Esophagus muscularis mucosa (tissue), 4 donors: ENCODE data around the gene TPK1. TPM values are rescaled to one million over a fixed set of nuclear protein-coding genes. Genes with fewer than 3 reads are reported as not detected.

Experiments
- DNase-seq: peaks from one replicate; pipeline ENCODE4 v3.0.0-alpha.2; 2017; ENCODE audit errors: extremely low spot score
- H3K27ac ChIP-seq, 4 donors: fragments of 200-600 bp; sonication (generic); replicated peaks in 1 of 4; 1 replicate in 3 of 4; 2 replicates in 1 of 4; pipeline ENCODE4 v1.5.1; 2016 to 2019; ENCODE audit warnings: mild to moderate bottlenecking in 1 of 4
- H3K27me3 ChIP-seq, 4 donors: fragments of 200-600 bp; sonication (generic); one replicate each; pipeline versions ENCODE4 v1.5.1 to v1.6.0; 2016 to 2019
- H3K36me3 ChIP-seq, 4 donors: fragments of 200-600 bp; sonication (generic); one replicate each; pipeline ENCODE4 v1.5.1; 2016 to 2019
- H3K4me1 ChIP-seq, 4 donors: fragments of 200-600 bp; sonication (generic); one replicate each; pipeline ENCODE4 v1.5.1; 2016 to 2019
- H3K4me3 ChIP-seq, 4 donors: fragments of 200-600 bp; sonication (generic); 1 replicate in 2 of 4; 2 replicates in 2 of 4; pipeline ENCODE4 v1.5.1; 2016 to 2019; ENCODE audit warnings: mild to moderate bottlenecking in 4 of 4, moderate library complexity in 1 of 4
- H3K9me3 ChIP-seq, 4 donors: fragments of 200-600 bp; sonication (generic); 1 replicate in 3 of 4; 2 replicates in 1 of 4; pipeline ENCODE4 v1.5.1; 2016 to 2019
- EP300 ChIP-seq: sonication (generic); formaldehyde crosslinking; IDR thresholded peaks from one replicate; pipeline ENCODE4 v1.6.1; 2017; ENCODE audit warnings: antibody characterized with exemption
- POLR2A ChIP-seq: fragments of 450-650 bp; IDR thresholded peaks from one replicate; pipeline ENCODE4 v1.6.1; 2017; ENCODE audit warnings: antibody characterized with exemption, moderate library complexity, mild to moderate bottlenecking, low read depth
- POLR2AphosphoS5 ChIP-seq, 2 donors: sonication (generic); formaldehyde crosslinking; IDR thresholded peaks; one replicate each; pipeline ENCODE4 v1.6.1; 2017; ENCODE audit warnings: antibody characterized with exemption in 2 of 2
- WGBS: methylation state at CpG from one replicate; pipeline ENCODE4 v1.1.5; 2018; 5-methylcytosine and 5-hydroxymethylcytosine counted together
- intact Hi-C: fragments of 100-400 bp; cut with DNase I; formaldehyde crosslinking; loops from one replicate; pipeline ENCODE4 v1.15.1; 2023
- total RNA-seq, 4 donors: library from RNA; depleted of rRNA; stranded (reverse); fragments of >200 nt; gene quantifications; one replicate each; pipeline versions ENCODE4 v1.1.0 to v1.2.1, GENCODE V29; 2016
- TF ChIP-seq, protein P1 (sequence below), 3 experiments: fragments of 200-600 bp in 2 of 3; fragments of 450-650 bp in 1 of 3; sonication (generic) in 2 of 3; IDR thresholded peaks; one replicate each; pipeline ENCODE4 v1.5.1; 2017 to 2019; ENCODE audit warnings: antibody characterized with exemption in 3 of 3, mild to moderate bottlenecking in 2 of 3, moderate library complexity in 1 of 3

The TPK1 gene
- total RNA-seq, 4 donors from 2014 or later = 2.7 to 4.3 (median 3.4) TPM

DNA sequence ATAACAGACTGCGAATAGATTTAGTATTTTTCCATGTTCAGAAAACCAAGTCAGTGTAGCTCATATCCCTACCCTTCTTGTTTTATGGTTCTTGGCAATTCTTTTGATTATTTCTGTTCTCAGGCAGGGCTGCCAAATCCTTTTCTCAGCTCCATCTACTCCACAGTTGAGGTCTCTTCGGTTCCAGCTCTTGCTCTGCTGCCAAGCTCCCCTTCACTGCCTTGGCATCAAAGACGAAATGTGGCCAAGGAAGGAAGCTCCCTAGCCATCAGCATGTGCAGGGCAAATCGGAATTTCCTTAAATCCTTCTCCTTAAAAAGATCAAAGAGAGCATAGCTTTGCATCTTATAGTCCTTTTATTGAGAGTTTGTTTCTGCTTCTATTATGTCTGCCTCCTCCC is 315.9 kb downstream of the TPK1 start:
- Histone ChIP-seq H3K4me1 (peaks cover 0 to 13% (median 10%) of the 10 kb centered on the region in 4 donors), H3K9me3 (no peaks in the 10 kb centered on the region), H3K36me3 (no peaks in the 10 kb centered on the region), H3K27ac (no peak overlapping the region), H3K27me3 (no peaks in the 10 kb centered on the region), H3K4me3 (no peak overlapping the region)
- intact Hi-C loops = no loop called here
- TF ChIP-seq POLR2AphosphoS5 (IDR thresholded peaks at IDR 0.05) = no peak
- 58% methylated on average over 4 of the region's 4 CpGs for WGBS
- no peak for DNase-seq

DNA sequence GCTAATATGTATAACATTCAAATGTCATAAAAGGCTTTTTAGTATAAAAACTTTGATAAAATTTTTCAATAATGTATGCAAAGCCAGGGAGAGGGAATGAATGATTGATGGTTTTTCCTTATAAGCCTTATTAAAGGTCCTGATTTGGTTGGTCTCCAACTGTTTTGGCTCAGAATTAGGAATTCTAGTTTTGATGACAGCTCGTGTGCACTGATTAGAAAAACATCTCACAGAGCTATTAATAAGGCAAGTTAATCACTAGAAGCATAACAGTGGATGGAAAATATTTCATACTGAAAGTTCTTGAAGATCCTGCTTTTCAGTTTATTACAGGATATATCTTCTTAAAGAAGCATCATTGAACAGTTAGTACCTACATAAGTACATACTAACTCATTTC is 317.5 kb downstream of the TPK1 start:
- intact Hi-C loops = no loop called here
- DNase-seq = no peak
- H3K36me3 ChIP-seq = no peaks in the 10 kb centered on the region
- H3K27ac ChIP-seq = no peak overlapping the region
- no peak overlapping the region for H3K4me3 ChIP-seq
- H3K9me3 ChIP-seq = no peaks in the 10 kb centered on the region
- H3K4me1 ChIP-seq = peaks cover 0 to 13% (median 10%) of the 10 kb centered on the region in 4 donors
- TF ChIP-seq, protein P1, sequence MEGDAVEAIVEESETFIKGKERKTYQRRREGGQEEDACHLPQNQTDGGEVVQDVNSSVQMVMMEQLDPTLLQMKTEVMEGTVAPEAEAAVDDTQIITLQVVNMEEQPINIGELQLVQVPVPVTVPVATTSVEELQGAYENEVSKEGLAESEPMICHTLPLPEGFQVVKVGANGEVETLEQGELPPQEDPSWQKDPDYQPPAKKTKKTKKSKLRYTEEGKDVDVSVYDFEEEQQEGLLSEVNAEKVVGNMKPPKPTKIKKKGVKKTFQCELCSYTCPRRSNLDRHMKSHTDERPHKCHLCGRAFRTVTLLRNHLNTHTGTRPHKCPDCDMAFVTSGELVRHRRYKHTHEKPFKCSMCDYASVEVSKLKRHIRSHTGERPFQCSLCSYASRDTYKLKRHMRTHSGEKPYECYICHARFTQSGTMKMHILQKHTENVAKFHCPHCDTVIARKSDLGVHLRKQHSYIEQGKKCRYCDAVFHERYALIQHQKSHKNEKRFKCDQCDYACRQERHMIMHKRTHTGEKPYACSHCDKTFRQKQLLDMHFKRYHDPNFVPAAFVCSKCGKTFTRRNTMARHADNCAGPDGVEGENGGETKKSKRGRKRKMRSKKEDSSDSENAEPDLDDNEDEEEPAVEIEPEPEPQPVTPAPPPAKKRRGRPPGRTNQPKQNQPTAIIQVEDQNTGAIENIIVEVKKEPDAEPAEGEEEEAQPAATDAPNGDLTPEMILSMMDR (IDR thresholded peaks at IDR 0.05) = no peak
- TF ChIP-seq POLR2A = no peak
- TF ChIP-seq EP300 = no peak
- no peak for TF ChIP-seq POLR2AphosphoS5 (IDR thresholded peaks at IDR 0.05)
- 20% methylated on average over 1 of the region's 1 CpG for WGBS
- no peaks in the 10 kb centered on the region for H3K27me3 ChIP-seq

DNA sequence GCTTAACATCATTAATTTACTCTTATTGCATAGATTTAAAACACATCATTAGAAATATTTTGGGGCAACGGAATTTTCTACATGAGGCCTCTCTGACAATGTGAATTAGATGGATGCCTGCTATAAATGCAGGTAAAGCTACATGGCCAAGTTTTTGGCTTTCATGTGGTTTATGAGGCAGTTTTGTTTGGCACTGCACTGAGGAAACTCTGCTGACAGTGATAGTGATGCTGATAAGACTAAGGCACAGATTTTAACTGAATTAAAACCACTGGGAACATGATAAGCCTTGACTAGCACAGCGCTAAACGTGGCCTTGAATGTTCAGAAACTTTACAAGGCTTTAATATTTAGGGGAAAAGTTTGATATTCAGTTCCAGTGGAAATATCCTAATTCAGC is 318.1 kb downstream of the TPK1 start:
- Histone ChIP-seq H3K27ac (no peak overlapping the region), H3K9me3 (no peaks in the 10 kb centered on the region), H3K4me1 (peaks cover 0 to 13% (median 10%) of the 10 kb centered on the region in 4 donors), H3K4me3 (no peak overlapping the region), H3K27me3 (no peaks in the 10 kb centered on the region), H3K36me3 (no peaks in the 10 kb centered on the region)
- 64% methylated on average over 3 of the region's 3 CpGs for WGBS
- no peak for DNase-seq
- TF ChIP-seq, protein P1 (IDR thresholded peaks at IDR 0.05) = no peak
- TF ChIP-seq POLR2A (no peak), POLR2AphosphoS5 (IDR thresholded peaks at IDR 0.05) (no peak), EP300 (no peak)
- intact Hi-C loops = no loop called here

DNA sequence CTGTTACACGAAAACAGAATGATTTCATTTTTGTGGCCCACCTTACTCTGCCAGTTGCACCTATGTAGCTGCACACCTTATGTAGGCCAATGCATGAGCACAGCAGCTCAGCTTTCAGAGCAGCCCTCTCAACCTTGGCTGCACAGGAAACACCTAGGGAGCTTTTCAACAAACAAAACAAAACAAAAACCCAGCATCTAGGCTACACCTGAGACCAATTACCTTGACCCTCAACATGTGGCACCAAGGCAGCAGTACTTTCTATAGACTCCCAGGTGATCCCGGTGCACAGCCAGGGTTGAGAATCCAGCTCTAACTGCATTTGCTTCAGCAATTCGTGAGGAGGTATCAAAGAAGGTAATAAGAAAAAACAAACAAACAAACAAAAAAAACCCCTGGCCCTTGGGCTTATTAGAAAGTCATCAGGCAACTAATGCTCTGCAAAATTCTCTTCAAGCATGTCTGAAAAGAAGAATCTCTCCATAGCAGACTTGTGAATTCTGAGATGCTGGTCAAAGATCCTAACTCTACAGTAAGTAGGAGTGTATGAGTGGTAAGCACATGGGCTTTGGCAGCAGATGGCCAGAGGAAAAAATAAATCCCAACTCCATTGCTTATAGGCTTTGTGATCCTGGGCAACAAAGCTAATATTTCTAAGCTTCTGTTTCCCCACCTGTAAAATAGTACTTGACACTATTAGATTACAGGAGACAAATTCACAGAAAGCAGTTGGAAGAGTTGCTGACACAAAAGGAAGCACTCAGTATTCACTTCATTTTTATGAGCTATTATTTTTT is 318.9 kb downstream of the TPK1 start:
- Histone ChIP-seq H3K36me3 (no peaks in the 10 kb centered on the region), H3K4me3 (no peak overlapping the region), H3K9me3 (no peaks in the 10 kb centered on the region), H3K27ac (no peak overlapping the region), H3K4me1 (peaks cover 0 to 13% (median 10%) of the 10 kb centered on the region in 4 donors), H3K27me3 (no peaks in the 10 kb centered on the region)
- WGBS = 84% methylated on average over 3 of the region's 3 CpGs
- DNase-seq = no peak
- intact Hi-C loops = no loop called here
- TF ChIP-seq EP300 (no peak), POLR2A (no peak), POLR2AphosphoS5 (IDR thresholded peaks at IDR 0.05) (no peak)
- TF ChIP-seq, protein P1 (IDR thresholded peaks at IDR 0.05) = no peak

DNA sequence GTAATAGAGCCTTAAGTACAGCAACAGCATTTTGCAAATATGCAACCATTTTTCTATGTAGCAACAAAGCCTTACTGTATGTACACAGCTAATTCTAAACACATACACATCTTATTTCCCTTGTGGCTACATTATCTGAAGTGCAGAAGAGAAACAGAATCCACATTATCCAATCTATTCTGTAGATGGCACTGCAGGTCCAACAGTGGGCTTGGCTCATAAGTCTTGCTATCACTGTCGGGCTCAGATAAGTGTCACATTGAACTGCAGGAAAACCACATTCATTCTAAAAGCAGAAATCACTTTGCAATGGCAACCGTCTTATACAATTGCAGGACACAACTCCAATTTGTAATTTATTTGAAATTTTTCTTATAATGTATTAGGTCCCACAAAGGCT is 322.5 kb downstream of the TPK1 start:
- Histone ChIP-seq H3K4me3 (no peak overlapping the region), H3K27me3 (no peaks in the 10 kb centered on the region), H3K36me3 (no peaks in the 10 kb centered on the region), H3K4me1 (peaks cover 0 to 6% (median under 1%) of the 10 kb centered on the region in 4 donors), H3K27ac (no peak overlapping the region), H3K9me3 (no peaks in the 10 kb centered on the region)
- no peak for DNase-seq
- WGBS = 22% methylated on average over 2 of the region's 2 CpGs
- intact Hi-C loops = no loop called here
- TF ChIP-seq EP300 = no peak
- TF ChIP-seq, protein P1 (IDR thresholded peaks at IDR 0.05) = peak in 1 of 3 experiments; percentile 12
